Activated T-cell treated with anti-CD3 and anti-CD28 coated beads, Interleukin-2, amount 50 U/mL, for 24 hours (primary cell): ENCODE results near the gene PNN.
A peak's percentile ranks its signal among the peaks of the same experiment; 100 is the strongest.
"Not testable (repeated sequence)": the region's sequence is repeated elsewhere in the genome, so short reads cannot be mapped to it uniquely, and the experiment has no call there.

Experiments used
- DNase-seq: peaks from one replicate; pipeline ENCODE4 v3.0.0-alpha.2; 2020
- H3K27ac Mint-ChIP-seq: 2 replicates; pipeline ENCODE4 v1.8.0; 2020; ENCODE audit warnings: mild to moderate bottlenecking, mixed read lengths
- H3K27me3 Mint-ChIP-seq: 2 replicates; pipeline ENCODE4 v1.8.0; 2020; ENCODE audit warnings: mixed read lengths
- H3K36me3 Mint-ChIP-seq: 2 replicates; pipeline ENCODE4 v1.8.0; 2020; ENCODE audit warnings: low read depth, mixed read lengths
- H3K4me1 Mint-ChIP-seq: 2 replicates; pipeline ENCODE4 v1.8.0; 2020; ENCODE audit warnings: low read depth, mixed read lengths
- H3K4me3 Mint-ChIP-seq: 2 replicates; pipeline ENCODE4 v1.8.0; 2020; ENCODE audit warnings: mild to moderate bottlenecking, moderate library complexity, mixed read lengths
- H3K9me3 Mint-ChIP-seq: 2 replicates; pipeline ENCODE4 v1.8.0; 2020; ENCODE audit warnings: mixed read lengths

PNN gene

GRCh38 chr14:39173198-39173597, 1.9 kb upstream of the PNN start:
- H3K27me3 Mint-ChIP-seq: no peaks in the 10 kb centered on the region
- peak overlapping the region; percentile 48 for H3K27ac Mint-ChIP-seq
- no peak overlapping the region for H3K4me3 Mint-ChIP-seq
- peaks cover 10% of the 10 kb centered on the region for H3K36me3 Mint-ChIP-seq
- H3K4me1 Mint-ChIP-seq: peaks cover 43% of the 10 kb centered on the region
- no peaks in the 10 kb centered on the region for H3K9me3 Mint-ChIP-seq
- DNase-seq: no peak

- Mint-ChIP-seq H3K4me1 (peaks cover 40% of the 10 kb centered on the region), H3K9me3 (no peaks in the 10 kb centered on the region), H3K4me3 (peak overlapping the region; percentile 100), H3K36me3 (no peaks in the 10 kb centered on the region), H3K27me3 (no peaks in the 10 kb centered on the region), H3K27ac (peak overlapping the region; percentile 100)
- DNase-seq: no peak
Measured at GRCh38 chr14:39175445-39176262, 600 bp downstream of the PNN start.

DNA sequence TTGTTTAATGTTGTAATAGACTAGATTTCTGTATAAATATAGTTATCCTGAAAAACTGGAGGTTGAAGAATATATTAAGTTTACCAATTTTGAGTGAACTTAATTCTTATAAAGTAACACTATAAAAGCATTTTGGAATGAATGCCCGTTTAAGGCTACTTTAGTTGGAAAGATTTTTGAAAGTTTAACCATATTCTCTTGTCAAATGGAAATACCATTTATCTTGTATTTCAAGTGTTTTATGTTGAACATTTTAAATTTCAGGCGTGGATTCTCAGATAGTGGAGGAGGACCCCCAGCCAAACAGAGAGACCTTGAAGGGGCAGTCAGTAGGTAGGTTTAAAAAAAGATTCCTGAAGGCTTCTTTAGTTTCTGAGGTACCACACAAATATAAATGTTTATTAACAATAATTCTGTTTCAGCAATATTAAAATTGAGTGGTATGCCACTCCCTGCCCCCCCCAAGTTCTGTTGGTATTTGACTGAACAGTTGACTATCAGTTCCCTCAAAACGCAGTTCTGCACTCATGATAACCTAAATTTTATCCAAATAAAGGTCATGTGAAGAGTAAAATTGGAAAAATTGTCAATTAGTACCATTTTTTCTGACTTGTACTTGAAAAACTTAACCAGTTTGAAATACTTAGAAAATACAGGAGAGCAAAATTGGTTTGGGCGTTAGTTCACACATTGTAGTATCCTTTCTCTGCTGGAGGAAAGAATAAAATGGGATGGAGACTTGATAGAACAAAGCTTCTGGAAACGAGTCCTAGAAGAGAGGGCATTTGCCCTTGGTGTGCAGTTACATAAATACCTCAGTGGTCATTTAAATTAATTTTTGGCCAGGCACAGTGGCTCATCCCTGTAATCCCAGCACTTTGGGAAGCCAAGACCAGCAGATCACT, 1.5 kb downstream of the PNN start:
- no peaks in the 10 kb centered on the region for H3K36me3 Mint-ChIP-seq
- no peaks in the 10 kb centered on the region for H3K27me3 Mint-ChIP-seq
- DNase-seq: no peak
- peaks cover 36% of the 10 kb centered on the region for H3K4me1 Mint-ChIP-seq
- peak overlapping the region; percentile 100 for H3K27ac Mint-ChIP-seq
- peak overlapping the region; percentile 100 for H3K4me3 Mint-ChIP-seq
- no peaks in the 10 kb centered on the region for H3K9me3 Mint-ChIP-seq

- no peaks in the 10 kb centered on the region for H3K9me3 Mint-ChIP-seq
- H3K4me1 Mint-ChIP-seq: peaks cover 32% of the 10 kb centered on the region
- H3K27me3 Mint-ChIP-seq: no peaks in the 10 kb centered on the region
- no peak for DNase-seq
- no peaks in the 10 kb centered on the region for H3K36me3 Mint-ChIP-seq
- peak overlapping the region; percentile 100 for H3K4me3 Mint-ChIP-seq
- H3K27ac Mint-ChIP-seq: peak overlapping the region; percentile 89
Measured at GRCh38 chr14:39177168-39177545, 2.1 kb downstream of the PNN start.

DNA sequence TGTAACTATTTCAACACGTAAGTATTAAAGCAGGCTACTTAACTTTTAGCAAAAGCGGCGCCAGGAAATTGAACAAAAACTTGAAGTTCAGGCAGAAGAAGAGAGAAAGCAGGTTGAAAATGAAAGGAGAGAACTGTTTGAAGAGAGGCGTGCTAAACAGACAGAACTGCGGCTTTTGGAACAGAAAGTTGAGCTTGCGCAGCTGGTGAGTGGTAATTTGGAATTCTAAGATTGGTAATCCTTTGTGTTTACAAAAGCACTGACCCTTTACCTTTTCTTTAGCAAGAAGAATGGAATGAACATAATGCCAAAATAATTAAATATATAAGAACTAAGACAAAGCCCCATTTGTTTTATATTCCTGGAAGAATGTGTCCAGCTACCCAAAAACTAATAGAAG, 4.0 kb downstream of the PNN start:
- no peak for DNase-seq
- Mint-ChIP-seq H3K4me1 (peaks cover 34% of the 10 kb centered on the region), H3K4me3 (peak overlapping the region; percentile 28), H3K36me3 (no peaks in the 10 kb centered on the region), H3K9me3 (no peaks in the 10 kb centered on the region), H3K27ac (peak overlapping the region; percentile 82), H3K27me3 (no peaks in the 10 kb centered on the region)

- no peak for DNase-seq
- H3K9me3 Mint-ChIP-seq: no peaks in the 10 kb centered on the region
- no peaks in the 10 kb centered on the region for H3K27me3 Mint-ChIP-seq
- H3K36me3 Mint-ChIP-seq: peaks cover 12% of the 10 kb centered on the region
- H3K4me3 Mint-ChIP-seq: no peak overlapping the region
- peaks cover 29% of the 10 kb centered on the region for H3K4me1 Mint-ChIP-seq
- no peak overlapping the region for H3K27ac Mint-ChIP-seq
Measured at GRCh38 chr14:39180553-39180952, 5.5 kb downstream of the PNN start.

DNA sequence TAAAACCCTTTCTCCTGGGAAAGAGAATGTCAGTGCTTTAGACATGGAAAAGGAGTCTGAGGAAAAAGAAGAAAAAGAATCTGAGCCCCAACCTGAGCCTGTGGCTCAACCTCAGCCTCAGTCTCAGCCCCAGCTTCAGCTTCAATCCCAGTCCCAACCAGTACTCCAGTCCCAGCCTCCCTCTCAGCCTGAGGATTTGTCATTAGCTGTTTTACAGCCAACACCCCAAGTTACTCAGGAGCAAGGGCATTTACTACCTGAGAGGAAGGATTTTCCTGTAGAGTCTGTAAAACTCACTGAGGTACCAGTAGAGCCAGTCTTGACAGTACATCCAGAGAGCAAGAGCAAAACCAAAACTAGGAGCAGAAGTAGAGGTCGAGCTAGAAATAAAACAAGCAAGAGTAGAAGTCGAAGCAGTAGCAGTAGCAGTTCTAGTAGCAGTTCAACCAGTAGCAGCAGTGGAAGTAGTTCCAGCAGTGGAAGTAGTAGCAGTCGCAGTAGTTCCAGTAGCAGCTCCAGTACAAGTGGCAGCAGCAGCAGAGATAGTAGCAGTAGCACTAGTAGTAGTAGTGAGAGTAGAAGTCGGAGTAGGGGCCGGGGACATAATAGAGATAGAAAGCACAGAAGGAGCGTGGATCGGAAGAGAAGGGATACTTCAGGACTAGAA, 6.1 kb downstream of the PNN start:
- Mint-ChIP-seq H3K36me3 (peaks cover 15% of the 10 kb centered on the region), H3K4me3 (no peak overlapping the region), H3K27me3 (no peaks in the 10 kb centered on the region), H3K27ac (no peak overlapping the region), H3K9me3 (no peaks in the 10 kb centered on the region), H3K4me1 (peaks cover 29% of the 10 kb centered on the region)
- no peak for DNase-seq

DNA sequence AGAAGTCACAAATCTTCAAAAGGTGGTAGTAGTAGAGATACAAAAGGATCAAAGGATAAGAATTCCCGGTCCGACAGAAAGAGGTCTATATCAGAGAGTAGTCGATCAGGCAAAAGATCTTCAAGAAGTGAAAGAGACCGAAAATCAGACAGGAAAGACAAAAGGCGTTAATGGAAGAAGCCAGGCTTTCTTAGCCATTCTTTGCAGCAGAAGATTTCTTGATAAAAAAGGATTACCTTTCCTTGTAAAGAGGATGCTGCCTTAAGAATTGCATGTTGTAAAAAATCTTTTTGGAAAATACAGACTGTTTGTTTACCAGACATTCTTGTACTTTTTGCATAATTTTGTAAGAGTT, 6.6 kb downstream of the PNN start:
- Mint-ChIP-seq H3K4me3 (no peak overlapping the region), H3K27ac (no peak overlapping the region), H3K36me3 (peaks cover 21% of the 10 kb centered on the region), H3K4me1 (peaks cover 25% of the 10 kb centered on the region), H3K27me3 (no peaks in the 10 kb centered on the region), H3K9me3 (no peaks in the 10 kb centered on the region)
- DNase-seq: no peak

GRCh38 chr14:39182770-39183684, 8.0 kb downstream of the PNN start:
- peak overlapping the region; percentile 48 for H3K27ac Mint-ChIP-seq

GRCh38 chr14:39183685-39184003, 8.6 kb downstream of the PNN start:
- not testable (repeated sequence) for H3K27ac Mint-ChIP-seq, H3K9me3 Mint-ChIP-seq, H3K27me3 Mint-ChIP-seq, H3K4me3 Mint-ChIP-seq, DNase-seq
- H3K4me1 Mint-ChIP-seq: peaks cover 24% of the 10 kb centered on the region
- H3K36me3 Mint-ChIP-seq: peaks cover 30% of the 10 kb centered on the region

More at GRCh38 chr14:39182770-39183684, 8.0 kb downstream of the PNN start:
- H3K4me3 Mint-ChIP-seq: no peak overlapping the region
- peaks cover 21% of the 10 kb centered on the region for H3K4me1 Mint-ChIP-seq
- no peak for DNase-seq
- no peaks in the 10 kb centered on the region for H3K9me3 Mint-ChIP-seq
- H3K36me3 Mint-ChIP-seq: peaks cover 28% of the 10 kb centered on the region
- H3K27me3 Mint-ChIP-seq: no peaks in the 10 kb centered on the region

- no peak overlapping the region for H3K4me3 Mint-ChIP-seq
- H3K4me1 Mint-ChIP-seq: peaks cover 17% of the 10 kb centered on the region
- H3K9me3 Mint-ChIP-seq: no peaks in the 10 kb centered on the region
- H3K36me3 Mint-ChIP-seq: peaks cover 30% of the 10 kb centered on the region
- H3K27ac Mint-ChIP-seq: peak overlapping the region; percentile 60
- DNase-seq: no peak
- no peaks in the 10 kb centered on the region for H3K27me3 Mint-ChIP-seq
Measured at GRCh38 chr14:39184628-39185255, 9.7 kb downstream of the PNN start.

GRCh38 chr14:39185256-39186049, 10.4 kb downstream of the PNN start:
- Mint-ChIP-seq H3K27me3 (no peaks in the 10 kb centered on the region), H3K36me3 (peaks cover 30% of the 10 kb centered on the region), H3K4me3 (no peak overlapping the region), H3K27ac (peak overlapping the region; percentile 60), H3K4me1 (peaks cover 17% of the 10 kb centered on the region), H3K9me3 (no peaks in the 10 kb centered on the region)
- no peak for DNase-seq

DNA sequence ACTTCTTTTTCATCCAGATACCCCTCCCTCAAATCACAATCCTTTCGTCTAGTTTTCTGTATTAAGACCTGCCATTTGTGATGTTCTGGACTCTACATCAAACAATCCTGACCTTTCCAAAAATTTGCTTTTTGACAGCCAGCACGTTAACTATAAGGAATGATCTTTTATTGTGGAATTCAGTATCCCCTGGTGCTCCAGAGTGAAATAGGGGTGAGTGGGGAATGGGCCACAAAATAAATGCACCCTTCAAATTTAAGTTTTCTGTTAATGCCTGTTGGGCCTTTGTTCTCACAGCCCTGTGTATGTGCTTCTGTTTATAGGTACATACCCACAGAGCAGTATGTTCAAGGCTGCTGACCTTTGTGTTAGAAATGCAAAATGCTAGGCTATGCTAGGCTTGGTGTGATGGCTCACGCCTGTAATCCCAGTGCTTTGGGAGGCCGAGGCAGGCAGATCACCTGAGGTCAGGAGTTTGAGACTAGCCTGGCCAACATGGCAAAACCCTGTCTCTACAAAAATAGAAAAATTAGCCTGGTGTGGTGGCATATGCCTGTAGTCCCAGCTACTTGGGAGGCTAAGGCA, 12.0 kb downstream of the PNN start:
- peaks cover 17% of the 10 kb centered on the region for H3K4me1 Mint-ChIP-seq

More for the DNA sequence above, 12.0 kb downstream of the PNN start:
- Mint-ChIP-seq H3K27me3 (no peaks in the 10 kb centered on the region), H3K9me3 (no peaks in the 10 kb centered on the region), H3K36me3 (peaks cover 30% of the 10 kb centered on the region), H3K27ac (no peak overlapping the region), H3K4me3 (no peak overlapping the region)
- DNase-seq: no peak
